Testis (tissue), 2 donors: ENCODE measurements around the gene CELSR1.

Source experiments
- POLR2A ChIP-seq: fragments of 450-650 bp; IDR thresholded peaks from one replicate; pipeline ENCODE4 v1.6.1; 2017; ENCODE audit warnings: antibody characterized with exemption, mild to moderate bottlenecking, moderate library complexity
- TF ChIP-seq, protein P1 (sequence below), 3 experiments: fragments of 450-650 bp in 2 of 3; fragments of 200-600 bp in 1 of 3; sonication (generic) in 1 of 3; IDR thresholded peaks; one replicate each; pipeline ENCODE4 v1.5.1; 2016 to 2019; ENCODE audit warnings: antibody characterized with exemption in 3 of 3, mild to moderate bottlenecking in 2 of 3, moderate library complexity in 1 of 3

- no peak for TF ChIP-seq POLR2A
- TF ChIP-seq, protein P1, sequence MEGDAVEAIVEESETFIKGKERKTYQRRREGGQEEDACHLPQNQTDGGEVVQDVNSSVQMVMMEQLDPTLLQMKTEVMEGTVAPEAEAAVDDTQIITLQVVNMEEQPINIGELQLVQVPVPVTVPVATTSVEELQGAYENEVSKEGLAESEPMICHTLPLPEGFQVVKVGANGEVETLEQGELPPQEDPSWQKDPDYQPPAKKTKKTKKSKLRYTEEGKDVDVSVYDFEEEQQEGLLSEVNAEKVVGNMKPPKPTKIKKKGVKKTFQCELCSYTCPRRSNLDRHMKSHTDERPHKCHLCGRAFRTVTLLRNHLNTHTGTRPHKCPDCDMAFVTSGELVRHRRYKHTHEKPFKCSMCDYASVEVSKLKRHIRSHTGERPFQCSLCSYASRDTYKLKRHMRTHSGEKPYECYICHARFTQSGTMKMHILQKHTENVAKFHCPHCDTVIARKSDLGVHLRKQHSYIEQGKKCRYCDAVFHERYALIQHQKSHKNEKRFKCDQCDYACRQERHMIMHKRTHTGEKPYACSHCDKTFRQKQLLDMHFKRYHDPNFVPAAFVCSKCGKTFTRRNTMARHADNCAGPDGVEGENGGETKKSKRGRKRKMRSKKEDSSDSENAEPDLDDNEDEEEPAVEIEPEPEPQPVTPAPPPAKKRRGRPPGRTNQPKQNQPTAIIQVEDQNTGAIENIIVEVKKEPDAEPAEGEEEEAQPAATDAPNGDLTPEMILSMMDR (IDR thresholded peaks at IDR 0.05), result no peak
These were observed 116.2 kb downstream of the CELSR1 start for GRCh38 chr22:46421267-46421666.
